Panc1 (cell line): ENCODE results near the gene KCNK6. TPM values are rescaled to one million over a fixed set of nuclear protein-coding genes. Genes with fewer than 3 reads are reported as not detected.
A peak's percentile ranks its signal among the peaks of the same experiment; 100 is the strongest.

Experiments
- ATAC-seq: fragments of 200-7000 bp; cut with Tn5 transposase; 2 replicates; pipeline ENCODE4 v1.9.1; 2020; ENCODE audit warnings: mild to moderate bottlenecking, moderate library complexity
- BruUV-seq: library from RNA; stranded (reverse); fragments of 400-500 nt; replicated peaks from 2 replicates; lab custom pipeline; 2021; lab: Mats Ljungman, UMichigan
- CTCF ChIA-PET: fragments of 300-600 bp; sonication (Branson Sonifier 250); formaldehyde crosslinking; loops from one replicate; lab custom pipeline; 2022; ENCODE audit warnings: antibody characterized with exemption; lab: Charles Lee
- POLR2A ChIA-PET: fragments of 300-600 bp; sonication (Branson Sonifier 250); formaldehyde crosslinking; loops from one replicate; lab custom pipeline; 2022; ENCODE audit warnings: antibody characterized with exemption; lab: Charles Lee
- DNase-seq: peaks from one replicate; pipeline ENCODE4 v3.0.0-alpha.2; 2010; ENCODE audit warnings: low read depth, low spot score
- H3K27ac ChIP-seq: 2 replicates; pipeline ENCODE4 v1.5.1; 2011; ENCODE audit warnings: mild to moderate bottlenecking, low read length, inconsistent platforms
- H3K27me3 ChIP-seq: fragments of 200-500 bp; sonication (Bioruptor generic); 2 replicates; pipeline ENCODE4 v1.6.0; 2014; ENCODE audit warnings: low read length, inconsistent platforms; ENCODE audit not compliant: control insufficient read depth, insufficient read depth
- H3K36me3 ChIP-seq: fragments of 200-500 bp; sonication (Bioruptor generic); 2 replicates; pipeline ENCODE4 v1.5.1; 2014; ENCODE audit warnings: inconsistent platforms, mild to moderate bottlenecking, low read length, moderate library complexity; ENCODE audit not compliant: control insufficient read depth, insufficient read depth
- H3K4me1 ChIP-seq: 2 replicates; pipeline ENCODE4 v1.5.1; 2011; ENCODE audit warnings: inconsistent platforms, mild to moderate bottlenecking, low read length, moderate library complexity; ENCODE audit not compliant: control insufficient read depth, insufficient read depth
- H3K4me3 ChIP-seq, 2 experiments: 2 replicates each; pipeline ENCODE4 v1.5.1; 2011 to 2012; ENCODE audit warnings: low read depth in 2 of 2, low read length in 2 of 2, mild to moderate bottlenecking in 2 of 2, inconsistent platforms in 1 of 2, moderate library complexity in 1 of 2
- H3K9me3 ChIP-seq: fragments of 200-500 bp; sonication (Bioruptor generic); 2 replicates; pipeline ENCODE4 v1.5.1; 2014; ENCODE audit warnings: low read depth, mild to moderate bottlenecking, inconsistent platforms, low read length, moderate library complexity; ENCODE audit not compliant: control insufficient read depth, insufficient read depth
- CTCF ChIP-seq: fragments of 450-650 bp; IDR thresholded peaks from 2 replicates; pipeline ENCODE4 v1.5.1; 2017; ENCODE audit warnings: mild to moderate bottlenecking
- POLR2AphosphoS5 ChIP-seq: IDR thresholded peaks from 2 replicates; pipeline ENCODE4 v1.6.1; 2012; ENCODE audit warnings: mild to moderate bottlenecking, low read depth, low read length, moderate library complexity
- REST ChIP-seq, 2 experiments: IDR thresholded peaks; 2 replicates each; pipeline ENCODE4 v1.6.1; 2011 to 2012; ENCODE audit warnings: low read depth in 2 of 2, control low read depth in 1 of 2, low read length in 1 of 2, mild to moderate bottlenecking in 1 of 2, moderate library complexity in 1 of 2; ENCODE audit not compliant: insufficient read depth in 1 of 2
- SIN3A ChIP-seq: IDR thresholded peaks from 2 replicates; pipeline ENCODE4 v1.6.1; 2012; ENCODE audit warnings: low read depth, mild to moderate bottlenecking, low read length, moderate library complexity, borderline replicate concordance; ENCODE audit not compliant: insufficient read depth
- TCF7L2 ChIP-seq: IDR thresholded peaks from 2 replicates; pipeline ENCODE4 v1.6.1; 2011; ENCODE audit warnings: mild to moderate bottlenecking, low read depth, low read length, inconsistent platforms
- in situ Hi-C: cut with HindIII; loops from 2 replicates; pipeline ENCODE4 v1.10.0; 2016; ENCODE audit warnings: low sequenced_read_pairs, low pct_unique_long_range_greater_than_20kb
- intact Hi-C: fragments of 100-400 bp; cut with micrococcal nuclease; formaldehyde crosslinking; loops from one replicate; pipeline ENCODE4 v1.10.0; 2022; ENCODE audit not compliant: unreplicated experiment
- total RNA-seq: library from RNA; stranded (reverse); gene quantifications from one replicate; pipeline ENCODE4 v1.2.1, GENCODE V29; 2021; ENCODE audit not compliant: unreplicated experiment

The KCNK6 gene
- total RNA-seq, 1 experiment from 2014 or later = 17.2 TPM

- intact Hi-C loops = no loop called here
- Histone ChIP-seq H3K4me1 (peaks cover 27% of the 10 kb centered on the region), H3K36me3 (no peaks in the 10 kb centered on the region; the same call in 1 of the 2 replicates), H3K9me3 (no peaks in the 10 kb centered on the region), H3K27ac (peak overlapping the region; percentile 39; the same call in 1 of the 2 replicates), H3K4me3 (no peak overlapping the region), H3K27me3 (no peaks in the 10 kb centered on the region)
- in situ Hi-C loops = no loop called here
- no peak for DNase-seq
- BruUV-seq = no TSS peak
- CTCF ChIA-PET = interaction anchor here (0.6 to 0.7 kb wide), 2 partner anchors 11 to 39 kb away, joined by 3 to 4 read pairs; no protein-coding TSS in a partner anchor
- no peak for ATAC-seq
- no peak for TF ChIP-seq CTCF
- POLR2A ChIA-PET = no interaction called here
Measured at GRCh38 chr19:38308926-38309614, 10.6 kb upstream of the KCNK6 start.

GRCh38 chr19:38309615-38310278 is 9.9 kb upstream of the KCNK6 start:
- H3K36me3 ChIP-seq = no peaks in the 10 kb centered on the region; the same call in 1 of the 2 replicates
- TF ChIP-seq POLR2AphosphoS5 (0 out of 2 replicates have a peak, but pooled peaks have one; percentile 41), TCF7L2 (no peak)
- ChIA-PET CTCF (interaction anchor here (0.6 to 0.7 kb wide), 2 partner anchors 11 to 40 kb away, joined by 3 to 4 read pairs; no protein-coding TSS in a partner anchor), POLR2A (no interaction called here)
- no peaks in the 10 kb centered on the region for H3K27me3 ChIP-seq
- no peak overlapping the region for H3K4me3 ChIP-seq
- H3K27ac ChIP-seq = no peak overlapping the region
- BruUV-seq = no TSS peak
- peaks cover 27% of the 10 kb centered on the region for H3K4me1 ChIP-seq
- no peak for ATAC-seq
- in situ Hi-C loops (no loop called here), intact Hi-C loops (no loop called here)
- no peaks in the 10 kb centered on the region for H3K9me3 ChIP-seq
- DNase-seq = no peak

GRCh38 chr19:38310279-38310670 is 9.4 kb upstream of the KCNK6 start:
- Histone ChIP-seq H3K4me3 (no peak overlapping the region), H3K36me3 (no peaks in the 10 kb centered on the region), H3K9me3 (no peaks in the 10 kb centered on the region), H3K27me3 (no peaks in the 10 kb centered on the region), H3K27ac (no peak overlapping the region), H3K4me1 (peaks cover 27% of the 10 kb centered on the region)
- CTCF ChIA-PET = no interaction called here
- TF ChIP-seq POLR2AphosphoS5 = no peak
- no peak for TF ChIP-seq REST (IDR thresholded peaks at IDR 0.05; ENCODE audit: insufficient read depth in 1 of 2, low read depth in 2 of 2, low read length in 1 of 2)
- TF ChIP-seq SIN3A = no peak
- no peak for TF ChIP-seq TCF7L2
- TF ChIP-seq CTCF = no peak
- intact Hi-C loops = no loop called here
- ATAC-seq = no peak
- BruUV-seq = no TSS peak
- in situ Hi-C loops = no loop called here
- DNase-seq = no peak
- POLR2A ChIA-PET = no interaction called here
